ENCODE measurements around the gene RGL1. TPM values are rescaled to one million over a fixed set of nuclear protein-coding genes. Genes with fewer than 3 reads are reported as not detected.

Gene RGL1
- total and polyA plus RNA-seq, 9 of the 15 experiments (the other 6 are each of a cell fraction or from before 2014, with no cell fraction given): under 0.01 to 0.07 (median 0.04) TPM

DNA sequence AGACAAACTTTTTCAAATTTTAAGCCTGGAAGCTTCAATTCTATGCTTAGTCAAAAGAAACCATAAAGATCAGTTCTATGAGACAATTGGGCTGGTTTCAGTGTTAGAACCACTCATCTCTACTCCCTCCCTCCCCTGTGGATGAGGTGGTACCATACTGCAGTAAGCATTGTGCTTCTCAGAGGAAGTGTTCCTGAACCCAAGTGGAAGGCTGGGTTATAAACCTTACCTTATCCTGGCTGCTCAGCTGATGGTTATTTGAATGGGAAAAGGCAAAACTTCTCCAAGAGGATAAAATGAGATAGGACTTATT is 34.1 kb upstream of the RGL1 start (continued):
- TF ChIP-seq, protein P1, sequence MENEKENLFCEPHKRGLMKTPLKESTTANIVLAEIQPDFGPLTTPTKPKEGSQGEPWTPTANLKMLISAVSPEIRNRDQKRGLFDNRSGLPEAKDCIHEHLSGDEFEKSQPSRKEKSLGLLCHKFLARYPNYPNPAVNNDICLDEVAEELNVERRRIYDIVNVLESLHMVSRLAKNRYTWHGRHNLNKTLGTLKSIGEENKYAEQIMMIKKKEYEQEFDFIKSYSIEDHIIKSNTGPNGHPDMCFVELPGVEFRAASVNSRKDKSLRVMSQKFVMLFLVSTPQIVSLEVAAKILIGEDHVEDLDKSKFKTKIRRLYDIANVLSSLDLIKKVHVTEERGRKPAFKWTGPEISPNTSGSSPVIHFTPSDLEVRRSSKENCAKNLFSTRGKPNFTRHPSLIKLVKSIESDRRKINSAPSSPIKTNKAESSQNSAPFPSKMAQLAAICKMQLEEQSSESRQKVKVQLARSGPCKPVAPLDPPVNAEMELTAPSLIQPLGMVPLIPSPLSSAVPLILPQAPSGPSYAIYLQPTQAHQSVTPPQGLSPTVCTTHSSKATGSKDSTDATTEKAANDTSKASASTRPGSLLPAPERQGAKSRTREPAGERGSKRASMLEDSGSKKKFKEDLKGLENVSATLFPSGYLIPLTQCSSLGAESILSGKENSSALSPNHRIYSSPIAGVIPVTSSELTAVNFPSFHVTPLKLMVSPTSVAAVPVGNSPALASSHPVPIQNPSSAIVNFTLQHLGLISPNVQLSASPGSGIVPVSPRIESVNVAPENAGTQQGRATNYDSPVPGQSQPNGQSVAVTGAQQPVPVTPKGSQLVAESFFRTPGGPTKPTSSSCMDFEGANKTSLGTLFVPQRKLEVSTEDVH (IDR thresholded peaks at IDR 0.05; ENCODE audit: low read depth, partially characterized antibody): no peak
- no peak for TF ChIP-seq EP300 (IDR thresholded peaks at IDR 0.05; ENCODE audit: low read length)

DNA sequence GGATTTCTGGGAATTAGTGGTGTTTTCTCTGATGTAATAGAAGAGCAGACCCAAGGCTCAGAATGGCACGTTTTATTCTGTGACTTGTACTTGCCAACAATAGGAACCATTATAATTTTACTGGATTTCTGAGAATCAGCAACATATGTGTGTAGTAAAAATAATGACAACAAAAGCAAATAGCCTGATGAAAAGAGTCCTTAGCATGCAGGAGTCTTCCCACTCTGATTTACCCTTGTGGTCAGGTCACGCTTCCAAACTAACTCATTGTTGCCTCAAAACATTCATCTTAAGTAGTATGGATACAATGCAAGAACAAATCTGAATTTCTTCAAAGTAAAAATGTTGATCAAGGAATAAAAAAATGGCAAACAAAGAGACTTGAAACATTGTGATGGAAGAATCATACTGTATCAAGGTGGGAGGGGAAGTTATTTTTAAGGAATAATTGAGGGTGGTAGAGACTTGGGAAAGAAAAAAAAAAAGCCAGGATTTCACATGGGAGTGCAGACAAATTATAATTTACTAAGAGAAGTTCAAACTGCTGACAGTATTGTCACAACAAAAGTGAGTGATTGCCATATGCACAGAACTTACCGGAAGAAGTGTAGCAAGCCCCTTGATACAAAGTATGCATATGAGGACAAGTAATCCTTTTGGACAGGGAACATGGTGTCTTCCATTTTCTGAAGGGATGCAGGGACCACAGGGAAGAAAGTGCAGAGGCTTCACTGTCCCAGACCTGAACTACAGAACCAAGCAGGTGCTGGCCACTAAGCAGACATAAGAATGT is 31.2 kb upstream of the RGL1 start:
- H3K36me3 ChIP-seq (ENCODE audit: control insufficient read depth, insufficient read depth, low read length): no peaks in the 10 kb centered on the region
- ChIA-PET CTCF (ENCODE audit: low intra/inter-chr PET ratio) (no interaction called here), POLR2A (interaction anchor here (0.6 kb wide), 1 partner anchor 1487 kb away, joined by 5 read pairs; no protein-coding TSS in a partner anchor)
- in situ Hi-C loops (cut with MboI) (no loop called here), intact Hi-C loops (cut with micrococcal nuclease) (no loop called here)
- DNase-seq (ENCODE audit: extremely low read depth in 1 of 4, low spot score in 3 of 4) (no peak), FAIRE-seq (no peak), ATAC-seq (no peak)
- H3K27ac ChIP-seq (ENCODE audit: extremely low read depth, low read depth, low read length): no peak overlapping the region
- no peak overlapping the region for H3K9ac ChIP-seq (ENCODE audit: insufficient read depth in 1 of 2, low read depth in 2 of 2, low read length in 2 of 2)
- no peaks in the 10 kb centered on the region for H4K20me1 ChIP-seq (replicated peaks; ENCODE audit: control insufficient read depth, insufficient read depth, low read length)
- no peaks in the 10 kb centered on the region for H3K79me2 ChIP-seq (ENCODE audit: control insufficient read depth, insufficient read depth, low read length)
- H3K9me1 ChIP-seq (ENCODE audit: control insufficient read depth, insufficient read depth, low read length): no peaks in the 10 kb centered on the region
- 0% methylated on average over 3 of the region's 3 CpGs for WGBS (ENCODE audit: insufficient coverage, low coverage, missing lambda C conversion rate)
- H3K4me3 ChIP-seq: no peak overlapping the region
- no peaks in the 10 kb centered on the region for H3K9me3 ChIP-seq (replicated peaks; ENCODE audit: control insufficient read depth, insufficient read depth, low read depth, low read length)
- BruUV-seq (replicated peaks): no TSS peak
- no peaks in the 10 kb centered on the region for H3K27me3 ChIP-seq (ENCODE audit: control insufficient read depth in 2 of 2, insufficient read depth in 2 of 2, low read length in 2 of 2)
- H2AFZ ChIP-seq (ENCODE audit: low read depth, low read length): no peak overlapping the region
- H3K4me2 ChIP-seq (ENCODE audit: insufficient read depth, low read length): no peak overlapping the region
- H3K4me1 ChIP-seq (replicated peaks in 1 of 2; ENCODE audit: control insufficient read depth in 2 of 2, insufficient read depth in 2 of 2, low read length in 2 of 2): no peaks in the 10 kb centered on the region
- TF ChIP-seq NCOA2 (IDR thresholded peaks at IDR 0.05; ENCODE audit: partially characterized antibody in 2 of 2) (no peak), KLF6 (CRISPR knock-in tag; IDR thresholded peaks at IDR 0.05; ENCODE audit: borderline replicate concordance) (no peak), ZNF175 (CRISPR knock-in tag; IDR thresholded peaks at IDR 0.05; ENCODE audit: low read depth) (no peak), ZNF282 (CRISPR knock-in tag; IDR thresholded peaks at IDR 0.05) (no peak), ZBED1 (IDR thresholded peaks at IDR 0.05) (no peak), LARP7 (IDR thresholded peaks at IDR 0.05) (no peak), RUNX1 (IDR thresholded peaks at IDR 0.05; ENCODE audit: low read depth) (no peak), ZNF311 (CRISPR knock-in tag; IDR thresholded peaks at IDR 0.05) (no peak), KLF13 (tag; IDR thresholded peaks at IDR 0.05; ENCODE audit: borderline replicate concordance, low read depth) (no peak), SP1 (CRISPR knock-in tag; IDR thresholded peaks at IDR 0.05) (no peak)
- TF ChIP-seq, protein P2, sequence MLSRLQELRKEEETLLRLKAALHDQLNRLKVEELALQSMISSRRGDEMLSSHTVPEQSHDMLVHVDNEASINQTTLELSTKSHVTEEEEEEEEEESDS (CRISPR knock-in tag; IDR thresholded peaks at IDR 0.05): no peak
- TF ChIP-seq, protein P3, sequence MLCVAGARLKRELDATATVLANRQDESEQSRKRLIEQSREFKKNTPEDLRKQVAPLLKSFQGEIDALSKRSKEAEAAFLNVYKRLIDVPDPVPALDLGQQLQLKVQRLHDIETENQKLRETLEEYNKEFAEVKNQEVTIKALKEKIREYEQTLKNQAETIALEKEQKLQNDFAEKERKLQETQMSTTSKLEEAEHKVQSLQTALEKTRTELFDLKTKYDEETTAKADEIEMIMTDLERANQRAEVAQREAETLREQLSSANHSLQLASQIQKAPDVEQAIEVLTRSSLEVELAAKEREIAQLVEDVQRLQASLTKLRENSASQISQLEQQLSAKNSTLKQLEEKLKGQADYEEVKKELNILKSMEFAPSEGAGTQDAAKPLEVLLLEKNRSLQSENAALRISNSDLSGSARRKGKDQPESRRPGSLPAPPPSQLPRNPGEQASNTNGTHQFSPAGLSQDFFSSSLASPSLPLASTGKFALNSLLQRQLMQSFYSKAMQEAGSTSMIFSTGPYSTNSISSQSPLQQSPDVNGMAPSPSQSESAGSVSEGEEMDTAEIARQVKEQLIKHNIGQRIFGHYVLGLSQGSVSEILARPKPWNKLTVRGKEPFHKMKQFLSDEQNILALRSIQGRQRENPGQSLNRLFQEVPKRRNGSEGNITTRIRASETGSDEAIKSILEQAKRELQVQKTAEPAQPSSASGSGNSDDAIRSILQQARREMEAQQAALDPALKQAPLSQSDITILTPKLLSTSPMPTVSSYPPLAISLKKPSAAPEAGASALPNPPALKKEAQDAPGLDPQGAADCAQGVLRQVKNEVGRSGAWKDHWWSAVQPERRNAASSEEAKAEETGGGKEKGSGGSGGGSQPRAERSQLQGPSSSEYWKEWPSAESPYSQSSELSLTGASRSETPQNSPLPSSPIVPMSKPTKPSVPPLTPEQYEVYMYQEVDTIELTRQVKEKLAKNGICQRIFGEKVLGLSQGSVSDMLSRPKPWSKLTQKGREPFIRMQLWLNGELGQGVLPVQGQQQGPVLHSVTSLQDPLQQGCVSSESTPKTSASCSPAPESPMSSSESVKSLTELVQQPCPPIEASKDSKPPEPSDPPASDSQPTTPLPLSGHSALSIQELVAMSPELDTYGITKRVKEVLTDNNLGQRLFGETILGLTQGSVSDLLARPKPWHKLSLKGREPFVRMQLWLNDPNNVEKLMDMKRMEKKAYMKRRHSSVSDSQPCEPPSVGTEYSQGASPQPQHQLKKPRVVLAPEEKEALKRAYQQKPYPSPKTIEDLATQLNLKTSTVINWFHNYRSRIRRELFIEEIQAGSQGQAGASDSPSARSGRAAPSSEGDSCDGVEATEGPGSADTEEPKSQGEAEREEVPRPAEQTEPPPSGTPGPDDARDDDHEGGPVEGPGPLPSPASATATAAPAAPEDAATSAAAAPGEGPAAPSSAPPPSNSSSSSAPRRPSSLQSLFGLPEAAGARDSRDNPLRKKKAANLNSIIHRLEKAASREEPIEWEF (CRISPR knock-in tag; IDR thresholded peaks at IDR 0.05): no peak

Data from K562 (cell line).